CD4-positive, alpha-beta T cell treated with Interferon gamma for 1 hour (primary cell): ENCODE measurements around the gene ANKRD30B.
"Not testable (repeated sequence)": the region's sequence is repeated elsewhere in the genome, so short reads cannot be mapped to it uniquely, and the experiment has no call there.

Experiments
- DNase-seq: peaks from one replicate; pipeline ENCODE4 v3.0.0-alpha.2; 2020

ANKRD30B gene, protein sequence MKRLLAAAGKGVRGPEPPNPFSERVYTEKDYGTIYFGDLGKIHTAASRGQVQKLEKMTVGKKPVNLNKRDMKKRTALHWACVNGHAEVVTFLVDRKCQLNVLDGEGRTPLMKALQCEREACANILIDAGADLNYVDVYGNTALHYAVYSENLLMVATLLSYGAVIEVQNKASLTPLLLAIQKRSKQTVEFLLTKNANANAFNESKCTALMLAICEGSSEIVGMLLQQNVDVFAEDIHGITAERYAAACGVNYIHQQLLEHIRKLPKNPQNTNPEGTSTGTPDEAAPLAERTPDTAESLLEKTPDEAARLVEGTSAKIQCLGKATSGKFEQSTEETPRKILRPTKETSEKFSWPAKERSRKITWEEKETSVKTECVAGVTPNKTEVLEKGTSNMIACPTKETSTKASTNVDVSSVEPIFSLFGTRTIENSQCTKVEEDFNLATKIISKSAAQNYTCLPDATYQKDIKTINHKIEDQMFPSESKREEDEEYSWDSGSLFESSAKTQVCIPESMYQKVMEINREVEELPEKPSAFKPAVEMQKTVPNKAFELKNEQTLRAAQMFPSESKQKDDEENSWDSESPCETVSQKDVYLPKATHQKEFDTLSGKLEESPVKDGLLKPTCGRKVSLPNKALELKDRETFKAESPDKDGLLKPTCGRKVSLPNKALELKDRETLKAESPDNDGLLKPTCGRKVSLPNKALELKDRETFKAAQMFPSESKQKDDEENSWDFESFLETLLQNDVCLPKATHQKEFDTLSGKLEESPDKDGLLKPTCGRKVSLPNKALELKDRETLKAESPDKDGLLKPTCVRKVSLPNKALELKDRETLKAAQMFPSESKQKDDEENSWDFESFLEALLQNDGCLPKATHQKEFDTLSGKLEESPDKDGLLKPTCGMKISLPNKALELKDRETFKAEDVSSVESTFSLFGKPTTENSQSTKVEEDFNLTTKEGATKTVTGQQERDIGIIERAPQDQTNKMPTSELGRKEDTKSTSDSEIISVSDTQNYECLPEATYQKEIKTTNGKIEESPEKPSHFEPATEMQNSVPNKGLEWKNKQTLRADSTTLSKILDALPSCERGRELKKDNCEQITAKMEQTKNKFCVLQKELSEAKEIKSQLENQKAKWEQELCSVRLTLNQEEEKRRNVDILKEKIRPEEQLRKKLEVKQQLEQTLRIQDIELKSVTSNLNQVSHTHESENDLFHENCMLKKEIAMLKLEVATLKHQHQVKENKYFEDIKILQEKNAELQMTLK (N-terminal part only)

DNA sequence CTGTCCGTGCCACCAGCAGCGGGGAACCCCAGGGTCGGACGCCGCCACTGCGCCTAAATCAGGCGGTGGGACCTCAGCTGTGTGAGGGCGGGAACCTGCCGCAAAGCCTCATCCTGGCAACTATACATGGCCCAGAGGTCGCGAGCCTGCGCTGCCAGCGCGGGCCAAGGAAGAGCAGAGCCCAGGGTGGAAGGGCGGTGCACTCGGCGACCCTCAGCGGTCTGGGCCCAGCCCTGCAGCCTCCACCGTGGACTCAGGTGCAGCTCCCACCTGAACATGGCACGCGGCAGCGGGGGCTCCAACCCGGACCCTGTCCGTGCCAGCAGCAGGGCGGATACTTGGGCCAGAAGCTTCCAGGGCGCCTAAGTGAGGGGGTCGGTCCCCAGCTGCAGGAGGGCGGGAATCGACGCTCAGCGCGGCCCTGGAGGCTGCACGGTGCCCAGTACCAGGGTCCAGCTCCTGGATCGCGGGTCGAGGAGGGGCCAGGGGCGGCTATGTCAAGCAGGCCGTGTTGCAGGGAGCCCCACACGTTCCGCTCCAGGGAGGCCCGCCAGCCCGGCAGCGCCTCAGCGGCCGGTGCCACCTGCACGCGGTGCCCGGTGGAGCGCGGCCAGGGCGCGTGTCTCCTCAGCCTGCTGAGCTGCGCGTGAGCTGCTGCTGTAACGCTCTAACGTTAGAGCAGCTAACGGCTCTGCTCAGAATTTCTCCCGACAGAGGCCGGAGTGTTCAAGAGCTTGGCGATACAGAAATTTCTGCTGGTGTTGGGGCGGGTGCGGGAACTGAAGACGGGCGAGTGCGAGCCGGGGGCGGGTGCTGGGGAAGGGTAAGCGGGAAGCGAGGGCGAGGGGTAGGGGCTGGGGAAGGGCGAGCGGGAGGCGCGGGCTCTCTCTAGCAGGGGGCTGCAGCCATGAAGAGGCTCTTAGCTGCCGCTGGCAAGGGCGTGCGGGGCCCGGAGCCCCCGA is at the start of gene ANKRD30B:
Gene ANKRD30B (plus strand): TSS at position 660 of the 962 bp plus-strand sequence. CDS start 248 bp downstream, at position 908.
- no peak for DNase-seq

DNA sequence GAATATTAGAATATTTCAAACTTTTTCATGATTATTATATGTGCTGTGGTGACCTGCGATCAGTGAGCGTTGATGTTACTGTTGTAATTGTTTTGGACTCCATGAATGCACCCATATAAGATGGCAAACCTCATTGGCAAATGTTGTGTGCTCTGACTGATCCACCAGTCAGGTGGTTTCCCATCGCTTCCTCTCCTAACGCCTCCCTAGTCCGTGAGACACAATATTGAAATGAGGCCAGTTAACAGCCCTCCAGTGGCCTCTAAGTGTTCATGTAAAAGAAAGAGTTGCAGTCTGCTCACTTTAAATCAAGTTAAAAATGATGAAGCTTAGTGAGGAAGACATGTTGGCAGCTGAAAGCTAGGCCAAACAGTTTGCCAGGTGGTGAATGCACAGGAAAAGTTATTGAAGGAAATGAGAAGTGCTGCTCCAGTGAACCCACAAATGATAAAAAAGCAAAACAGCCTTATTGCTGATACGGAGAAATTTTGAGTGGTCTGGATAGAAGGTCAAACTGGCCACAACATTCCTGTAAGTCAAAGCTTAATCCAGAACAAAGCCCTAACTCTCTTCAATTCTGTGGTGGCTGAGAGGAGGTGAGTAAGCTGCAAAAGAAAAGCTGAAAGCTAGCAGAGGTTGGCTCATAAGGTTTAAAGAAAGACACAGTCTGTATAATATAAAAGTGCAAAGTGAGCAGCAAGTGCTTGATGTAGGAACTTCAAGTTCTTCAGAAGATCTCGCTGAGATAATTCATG is 46.5 kb upstream of the ANKRD30B start:
- not testable (repeated sequence) for DNase-seq

DNA sequence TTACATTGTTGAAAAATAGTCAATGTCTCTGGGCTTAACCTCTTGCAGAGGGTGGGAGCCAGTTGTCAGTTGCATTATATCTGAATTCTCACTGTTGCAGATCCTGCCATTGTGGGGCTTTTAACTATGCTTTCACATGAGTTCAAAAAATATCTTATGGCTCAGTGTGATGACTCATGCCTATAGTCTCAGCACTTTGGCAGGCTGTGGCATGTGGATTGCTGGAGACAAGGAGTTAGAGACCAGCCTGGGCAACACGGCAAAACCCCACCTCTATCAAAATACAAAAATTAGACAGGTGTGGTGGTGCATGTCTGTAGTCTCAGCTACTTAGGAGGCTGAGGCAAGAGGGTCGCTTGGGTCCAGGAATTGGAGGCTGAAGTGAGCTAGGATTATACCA is 38.2 kb upstream of the ANKRD30B start:
- not testable (repeated sequence) for DNase-seq

DNA sequence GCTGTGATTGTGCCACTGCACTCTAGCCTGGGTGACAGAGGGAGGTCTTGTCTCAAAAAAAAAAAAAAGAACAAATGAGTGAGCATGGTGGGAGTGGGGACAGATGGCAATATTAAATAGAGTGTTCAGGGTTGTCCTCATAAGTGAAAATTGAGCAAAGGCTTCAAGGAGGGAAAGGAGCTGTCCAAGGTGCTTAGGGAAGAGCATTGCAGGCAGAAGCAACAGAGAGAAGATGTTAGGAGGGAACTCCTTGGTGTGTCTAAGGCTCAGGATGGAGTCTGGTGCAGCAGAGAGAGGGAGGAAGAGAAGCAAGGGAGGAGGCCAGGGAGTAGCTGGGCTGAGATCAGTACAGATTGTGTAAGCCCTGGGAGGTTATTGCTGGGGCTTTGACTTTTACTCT is 26.4 kb upstream of the ANKRD30B start:
- DNase-seq, result not testable (repeated sequence)

DNA sequence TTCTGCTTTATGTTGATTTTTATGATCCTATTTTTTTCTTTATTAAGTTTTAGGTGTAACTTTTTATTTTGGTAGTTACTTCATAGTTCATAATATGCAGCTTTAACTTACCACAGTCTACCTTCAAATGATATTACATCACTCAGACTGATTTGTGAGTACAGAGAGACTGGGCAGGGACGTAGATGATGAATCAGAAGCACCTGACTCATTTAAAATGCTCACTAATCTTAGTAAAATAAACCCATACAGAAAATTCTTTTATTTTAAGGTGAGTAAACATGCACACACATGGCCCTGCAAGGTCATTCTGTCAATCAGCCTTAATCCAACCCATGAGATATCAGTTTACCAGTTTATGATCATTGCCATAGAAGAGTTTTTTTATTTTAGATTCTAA is 8.9 kb upstream of the ANKRD30B start:
- DNase-seq, result not testable (repeated sequence)

DNA sequence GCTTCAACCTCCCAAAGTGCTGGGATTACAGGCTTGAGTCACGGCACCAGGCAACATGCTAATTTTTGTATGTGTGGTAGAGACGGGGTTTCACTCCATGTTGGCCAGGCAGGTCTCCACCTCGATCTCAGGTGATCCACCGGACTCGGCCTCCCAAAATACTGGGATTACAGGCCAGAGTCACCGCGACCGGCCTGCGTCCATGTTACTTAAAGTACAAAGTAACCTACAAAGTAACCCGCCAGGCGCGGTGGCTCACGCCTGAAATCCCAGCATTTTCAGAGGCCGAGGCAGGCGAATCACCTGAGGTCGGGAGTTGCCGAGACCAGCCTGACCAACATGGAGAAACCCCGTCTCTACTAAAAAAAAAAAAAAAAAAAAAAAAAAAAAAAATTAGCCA is 1.1 kb upstream of the ANKRD30B start:
- DNase-seq, result no peak

DNA sequence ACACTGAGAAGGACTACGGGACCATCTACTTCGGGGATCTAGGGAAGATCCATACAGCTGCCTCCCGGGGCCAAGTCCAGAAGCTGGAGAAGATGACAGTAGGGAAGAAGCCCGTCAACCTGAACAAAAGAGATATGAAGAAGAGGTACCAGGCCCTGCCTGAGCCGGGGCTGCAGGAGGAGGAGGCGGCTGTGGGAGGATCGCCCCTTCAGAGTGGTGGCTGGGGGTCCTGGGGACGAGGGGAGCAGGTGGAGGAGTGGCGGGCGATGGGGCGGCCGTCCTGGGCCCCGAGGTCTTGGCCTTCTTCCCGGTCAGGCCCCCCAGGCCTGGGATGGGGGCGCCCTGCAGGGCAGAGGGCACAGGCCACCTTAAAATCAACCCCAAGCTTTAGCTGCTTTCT is 524 bp downstream of the ANKRD30B start:
- no peak for DNase-seq

DNA sequence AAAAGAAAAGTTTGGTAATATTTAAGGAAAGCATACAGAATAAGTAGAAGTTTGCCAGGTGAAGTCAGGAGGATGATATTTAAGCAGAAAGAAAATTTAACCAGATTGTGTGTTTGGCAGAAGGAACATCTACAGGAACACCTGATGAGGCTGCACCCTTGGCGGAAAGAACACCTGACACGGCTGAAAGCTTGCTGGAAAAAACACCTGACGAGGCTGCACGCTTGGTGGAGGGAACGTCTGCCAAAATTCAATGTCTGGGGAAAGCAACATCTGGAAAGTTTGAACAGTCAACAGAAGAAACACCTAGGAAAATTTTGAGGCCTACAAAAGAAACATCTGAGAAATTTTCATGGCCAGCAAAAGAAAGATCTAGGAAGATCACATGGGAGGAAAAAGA is 15.6 kb downstream of the ANKRD30B start:
- not testable (repeated sequence) for DNase-seq

DNA sequence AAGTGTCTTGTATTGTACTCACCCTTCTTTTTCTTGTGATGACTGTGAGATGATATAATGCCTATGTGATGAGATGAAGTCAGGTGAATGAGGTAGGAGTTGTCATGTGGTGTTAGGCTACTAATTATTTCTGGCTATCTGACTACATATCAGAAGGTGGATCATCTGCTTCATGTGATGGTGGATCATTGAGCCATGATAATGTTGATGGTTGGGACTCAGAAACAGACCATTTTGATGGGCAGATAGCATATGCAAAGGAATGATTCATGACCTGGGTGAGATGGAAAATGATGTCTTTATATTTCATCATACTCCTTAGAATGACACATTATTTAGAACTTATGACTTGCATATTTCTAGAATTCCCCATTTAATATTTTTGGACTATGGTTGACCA is 19.5 kb downstream of the ANKRD30B start:
- no peak for DNase-seq

DNA sequence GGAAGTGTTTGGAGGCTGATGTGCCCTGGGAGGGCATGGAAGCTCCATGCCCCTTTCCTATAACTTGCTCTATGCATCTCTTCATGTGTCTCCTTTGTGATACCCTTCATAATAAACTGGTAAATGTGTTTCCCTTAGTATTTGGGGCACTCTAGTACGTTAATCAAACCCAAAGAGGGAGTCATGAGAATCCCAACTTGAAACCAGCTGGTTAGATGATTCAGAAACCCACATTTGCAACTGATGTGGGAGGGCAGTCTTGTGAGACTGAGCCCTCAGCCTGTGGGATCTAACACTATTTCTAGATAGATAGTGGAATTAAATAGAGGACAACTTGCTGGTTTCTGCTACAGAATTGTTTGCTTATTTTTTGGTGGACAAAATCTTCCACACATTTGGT is 20.3 kb downstream of the ANKRD30B start:
- no peak for DNase-seq

DNA sequence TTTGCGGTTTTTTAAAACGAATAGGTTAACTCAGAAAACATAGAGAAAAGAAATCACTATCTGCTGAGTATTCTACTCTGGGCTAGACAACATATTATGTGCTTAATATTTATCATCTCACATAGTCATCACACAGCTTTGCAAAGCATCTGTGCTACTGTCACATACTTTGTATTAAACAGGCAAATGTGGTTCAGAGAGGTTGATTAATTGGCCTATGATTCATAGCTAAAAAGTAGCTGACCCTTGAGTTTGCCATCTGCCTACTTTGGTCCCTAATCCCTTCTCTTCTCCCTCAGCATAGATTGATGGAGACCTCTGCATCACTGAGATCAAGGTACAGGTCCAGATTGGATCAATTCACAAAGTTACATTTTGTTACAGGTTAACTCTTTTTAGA is 21.4 kb downstream of the ANKRD30B start:
- DNase-seq, result no peak

DNA sequence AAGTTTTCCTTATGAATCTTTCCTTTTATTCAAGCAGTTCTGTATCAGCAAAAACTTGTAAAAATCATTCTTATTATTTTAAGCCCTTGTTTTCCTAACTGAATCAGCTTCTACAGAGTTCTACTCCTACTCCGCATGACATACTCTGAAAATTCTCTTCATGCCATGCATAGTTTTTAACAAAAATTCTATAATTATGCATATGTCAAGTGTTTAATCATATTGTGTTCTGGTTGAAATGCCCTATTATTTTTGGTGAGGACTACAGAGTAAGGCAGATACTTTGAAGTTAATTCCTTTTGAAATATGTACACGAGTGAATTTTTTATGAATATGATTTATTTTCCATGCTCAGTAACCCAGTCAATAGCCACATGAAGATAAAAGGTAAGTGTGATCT is 28.8 kb downstream of the ANKRD30B start:
- no peak for DNase-seq

DNA sequence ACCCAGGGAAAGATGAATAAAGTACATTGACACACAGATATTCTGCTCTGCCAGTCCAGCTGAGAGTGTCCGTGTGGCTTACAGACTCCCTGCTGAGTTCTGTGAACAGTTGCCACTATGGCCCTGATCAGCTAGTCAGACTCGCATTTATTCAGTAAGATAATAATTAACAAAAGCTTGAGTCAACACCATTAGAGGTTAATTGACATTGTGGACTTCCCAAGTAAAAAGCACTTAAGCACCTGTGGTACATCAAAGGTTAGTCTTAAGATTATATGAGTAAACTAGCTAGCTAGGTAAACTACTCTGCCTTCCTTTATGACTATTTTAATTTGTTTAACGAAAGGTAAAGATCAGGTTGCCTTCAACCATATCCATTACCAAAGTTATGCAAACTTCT is 33.7 kb downstream of the ANKRD30B start:
- no peak for DNase-seq

DNA sequence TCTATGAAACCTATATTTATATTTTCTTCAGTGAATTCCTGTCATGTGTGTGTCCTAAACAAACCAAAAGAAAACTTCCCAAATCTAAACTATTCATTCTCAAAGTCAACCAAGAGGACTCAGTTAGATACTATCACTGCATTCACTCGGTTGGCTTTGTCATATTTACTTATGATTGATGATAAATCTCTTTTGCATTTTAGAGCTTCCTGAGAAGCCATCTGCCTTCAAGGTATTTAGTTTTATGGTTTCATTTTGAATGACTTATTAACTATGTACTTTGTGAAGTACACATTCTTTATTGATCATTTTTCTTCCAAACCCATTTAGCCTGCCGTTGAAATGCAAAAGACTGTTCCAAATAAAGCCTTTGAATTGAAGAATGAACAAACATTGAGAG is 36.2 kb downstream of the ANKRD30B start:
- DNase-seq, result no peak

DNA sequence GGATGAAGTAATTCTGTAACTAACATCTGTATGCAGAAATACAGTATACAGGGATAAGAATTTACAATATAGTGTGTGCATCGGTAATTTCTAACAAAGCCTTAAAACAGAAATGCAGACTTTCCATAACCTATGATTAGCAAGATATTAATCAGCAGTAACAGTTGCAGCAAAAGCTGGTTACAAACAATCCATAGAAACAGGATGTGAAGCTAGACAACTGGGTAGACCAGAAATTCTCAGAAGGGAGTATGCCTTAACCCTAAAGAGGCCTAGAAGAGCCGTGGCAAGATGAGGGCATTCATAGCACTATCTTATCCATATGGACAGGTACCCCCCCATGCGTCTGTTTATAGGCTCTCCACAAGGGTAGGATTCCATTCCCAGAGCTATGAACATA is 48.9 kb downstream of the ANKRD30B start:
- not testable (repeated sequence) for DNase-seq

DNA sequence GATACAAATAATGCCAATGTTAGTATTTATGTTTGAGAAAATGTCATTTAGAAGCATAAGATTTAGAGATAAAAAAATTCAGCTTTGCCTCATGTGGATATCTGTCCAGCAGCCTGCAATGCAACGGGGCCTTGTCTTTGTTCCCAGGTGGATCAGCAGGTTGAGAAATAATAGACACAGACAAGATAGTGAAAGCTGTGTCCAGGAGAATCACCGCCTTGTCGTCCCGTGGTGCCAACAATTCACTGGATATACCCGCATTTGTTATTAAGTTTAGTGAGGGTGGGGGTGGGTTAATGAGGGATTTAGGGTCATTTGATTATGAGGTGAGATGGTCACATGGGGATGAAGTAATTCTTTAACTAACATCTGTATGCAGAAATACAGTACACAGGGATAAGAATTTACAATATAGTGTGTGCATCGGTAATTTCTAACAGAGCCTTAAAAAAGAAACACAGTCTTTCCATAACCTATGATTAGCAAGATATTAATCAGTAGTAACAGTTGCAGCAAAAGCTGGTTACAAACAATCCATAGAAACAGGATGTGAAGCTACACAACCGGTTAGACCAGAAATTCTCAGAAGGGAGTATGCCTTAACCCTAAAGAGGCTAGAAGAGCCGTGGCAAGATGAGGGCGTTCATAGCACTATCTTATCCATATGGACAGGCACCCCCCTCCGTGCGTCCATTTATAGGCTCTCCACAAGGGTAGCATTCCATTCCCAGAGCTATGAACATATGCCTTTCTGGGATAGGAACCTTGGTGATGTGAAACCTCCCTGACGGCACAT is 50.2 kb downstream of the ANKRD30B start:
- not testable (repeated sequence) for DNase-seq

DNA sequence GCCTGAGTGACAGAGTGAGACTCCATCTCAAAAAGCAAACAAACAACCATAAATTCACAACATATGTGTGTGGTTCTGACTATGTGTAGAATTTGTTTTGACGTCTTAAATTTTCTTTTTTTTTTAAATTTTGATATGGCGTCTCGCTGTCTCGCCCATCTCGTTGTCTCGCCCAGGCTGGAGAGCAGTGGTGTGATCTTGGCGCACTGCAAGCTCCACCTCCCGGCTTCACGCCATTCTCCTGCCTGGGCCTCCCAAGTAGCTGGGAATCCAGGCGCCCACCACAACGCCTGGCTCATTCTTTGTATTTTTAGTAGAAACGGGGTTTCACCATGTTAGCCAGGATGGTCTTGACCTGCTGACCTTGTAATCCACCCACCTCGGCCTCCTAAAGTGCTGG is 63.1 kb downstream of the ANKRD30B start:
- DNase-seq, result not testable (repeated sequence)

DNA sequence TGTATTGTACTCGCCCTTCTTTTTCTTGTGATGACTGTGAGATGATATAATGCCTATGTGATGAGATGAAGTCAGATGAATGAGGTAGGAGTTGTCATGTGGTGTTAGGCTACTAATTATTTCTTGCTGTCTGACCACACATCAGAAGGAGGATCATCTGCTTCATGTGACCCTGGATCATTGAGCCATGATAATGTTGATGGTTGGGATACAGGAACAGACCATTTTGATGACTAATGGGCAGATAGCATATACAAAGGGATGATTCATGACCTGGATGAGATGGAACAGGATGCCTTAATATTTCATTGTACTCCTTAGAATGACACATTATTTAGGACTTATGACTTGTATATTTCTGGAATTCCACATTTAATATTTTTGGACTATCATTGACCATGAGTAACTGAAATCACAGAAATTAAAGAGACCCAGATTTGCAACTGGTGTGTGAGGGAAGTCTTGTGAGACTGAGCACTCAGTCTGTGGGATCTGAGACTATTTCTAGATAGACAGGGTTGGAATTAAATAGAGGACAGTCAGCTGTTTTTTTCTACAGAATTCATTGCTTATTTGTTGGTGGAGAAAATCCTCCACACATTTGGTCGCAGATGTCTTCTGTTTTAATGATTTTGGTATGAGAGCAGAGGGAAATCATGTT is 79.1 kb downstream of the ANKRD30B start:
- DNase-seq, result not testable (repeated sequence)

DNA sequence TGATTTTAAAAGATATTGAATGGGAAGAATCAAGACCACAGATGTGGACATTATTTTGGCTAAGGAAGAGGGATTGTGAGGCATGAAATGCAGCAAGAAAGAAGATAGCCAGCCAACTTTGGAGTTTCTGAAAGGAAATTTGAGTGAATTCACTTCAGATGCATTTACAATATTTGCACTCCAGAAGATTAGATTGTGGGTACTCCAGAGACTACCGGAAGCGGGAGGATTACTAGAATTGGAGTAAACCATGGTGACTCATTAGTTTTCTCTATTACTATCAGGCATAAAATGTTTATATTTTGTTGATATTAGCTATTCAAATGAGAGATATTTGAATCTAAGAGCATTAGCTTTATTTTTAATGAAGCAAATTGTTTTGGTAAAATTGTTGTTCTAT is 93.6 kb downstream of the ANKRD30B start:
- not testable (repeated sequence) for DNase-seq

DNA sequence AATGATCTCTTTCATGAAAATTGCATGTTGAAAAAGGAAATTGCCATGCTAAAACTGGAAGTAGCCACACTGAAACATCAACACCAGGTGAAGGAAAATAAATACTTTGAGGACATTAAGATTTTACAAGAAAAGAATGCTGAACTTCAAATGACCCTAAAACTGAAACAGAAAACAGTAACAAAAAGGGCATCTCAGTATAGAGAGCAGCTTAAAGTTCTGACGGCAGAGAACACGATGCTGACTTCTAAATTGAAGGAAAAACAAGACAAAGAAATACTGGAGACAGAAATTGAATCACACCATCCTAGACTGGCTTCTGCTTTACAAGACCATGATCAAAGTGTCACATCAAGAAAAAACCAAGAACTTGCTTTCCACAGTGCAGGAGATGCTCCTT is 103.6 kb downstream of the ANKRD30B start:
- DNase-seq, result not testable (repeated sequence)
